ACHN (cell line): Measurements from ENCODE around the gene ALG11.
"Not testable (repeated sequence)": the region's sequence is repeated elsewhere in the genome, so short reads cannot be mapped to it uniquely, and the experiment has no call there.

ENCODE experiments used
- DNase-seq: peaks from one replicate; pipeline ENCODE4 v3.0.0-alpha.2; 2015
- in situ Hi-C: cut with HindIII; loops from 2 replicates; pipeline ENCODE4 v1.10.0; 2017; ENCODE audit warnings: low sequenced_read_pairs, low pct_ligation_motif_present, low pct_unique_long_range_greater_than_20kb

ALG11 gene

DNA sequence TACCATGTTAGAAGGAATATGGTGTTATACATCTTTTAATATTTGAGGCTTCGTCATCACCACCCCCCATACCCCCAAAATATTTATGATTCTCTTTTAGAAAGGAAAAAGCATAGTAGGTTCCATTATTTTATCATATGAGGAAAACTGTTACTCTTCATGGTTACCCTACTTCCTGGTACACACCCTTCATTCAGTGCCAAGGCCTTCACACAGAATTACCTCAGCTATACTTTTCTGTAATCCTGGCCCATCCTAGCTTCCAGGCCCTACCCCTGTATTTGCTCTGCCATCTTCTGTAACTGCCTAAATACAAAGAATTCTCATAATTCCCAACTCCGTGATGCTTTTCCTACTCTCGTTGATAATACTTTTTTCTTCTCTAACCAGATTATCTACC is 8.0 kb downstream of the ALG11 start:
- in situ Hi-C loops: no loop called here

DNA sequence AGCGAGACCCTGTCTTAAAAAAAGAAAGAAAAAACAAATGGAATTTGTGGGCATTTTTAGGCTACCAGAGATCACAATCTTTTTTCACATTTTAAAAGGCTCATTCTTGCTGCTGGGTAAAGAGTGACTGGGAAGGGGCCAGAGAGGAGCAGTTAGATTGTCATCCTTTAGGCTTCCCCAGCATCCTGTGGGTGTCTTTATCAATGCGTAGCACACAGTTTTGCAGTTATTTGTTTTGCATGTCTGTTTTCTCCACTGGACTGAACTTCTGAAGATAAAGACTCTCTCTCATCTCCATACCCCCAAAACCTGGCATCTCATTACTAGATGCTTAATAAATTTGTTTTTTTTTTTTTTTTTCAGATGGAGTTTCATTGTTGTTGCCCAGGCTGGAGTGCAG is 10.2 kb downstream of the ALG11 start:
- in situ Hi-C loops: no loop called here

More for the DNA sequence above, 8.0 kb downstream of the ALG11 start:
- DNase-seq: no peak

DNA sequence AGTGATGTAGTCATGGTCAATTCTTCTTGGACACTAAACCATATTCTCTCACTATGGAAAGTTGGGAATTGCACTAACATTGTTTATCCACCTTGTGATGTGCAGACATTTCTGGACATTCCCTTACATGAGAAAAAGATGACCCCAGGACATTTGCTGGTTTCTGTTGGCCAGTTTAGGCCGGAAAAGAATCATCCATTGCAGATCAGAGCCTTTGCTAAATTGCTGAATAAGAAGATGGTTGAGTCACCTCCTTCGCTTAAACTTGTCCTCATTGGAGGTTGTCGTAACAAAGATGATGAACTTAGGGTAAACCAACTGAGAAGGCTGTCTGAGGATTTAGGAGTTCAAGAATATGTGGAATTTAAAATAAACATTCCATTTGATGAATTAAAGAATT is 12.3 kb downstream of the ALG11 start, which contains the start of gene UTP14C:
Gene UTP14C, plus strand, starts transcription at position 211 of the 400 bp plus-strand sequence. CDS start 4,114 bp downstream, outside the sequence.
- in situ Hi-C loops: no loop called here
- DNase-seq: no peak

More for the DNA sequence above, 10.2 kb downstream of the ALG11 start:
- no peak for DNase-seq

DNA sequence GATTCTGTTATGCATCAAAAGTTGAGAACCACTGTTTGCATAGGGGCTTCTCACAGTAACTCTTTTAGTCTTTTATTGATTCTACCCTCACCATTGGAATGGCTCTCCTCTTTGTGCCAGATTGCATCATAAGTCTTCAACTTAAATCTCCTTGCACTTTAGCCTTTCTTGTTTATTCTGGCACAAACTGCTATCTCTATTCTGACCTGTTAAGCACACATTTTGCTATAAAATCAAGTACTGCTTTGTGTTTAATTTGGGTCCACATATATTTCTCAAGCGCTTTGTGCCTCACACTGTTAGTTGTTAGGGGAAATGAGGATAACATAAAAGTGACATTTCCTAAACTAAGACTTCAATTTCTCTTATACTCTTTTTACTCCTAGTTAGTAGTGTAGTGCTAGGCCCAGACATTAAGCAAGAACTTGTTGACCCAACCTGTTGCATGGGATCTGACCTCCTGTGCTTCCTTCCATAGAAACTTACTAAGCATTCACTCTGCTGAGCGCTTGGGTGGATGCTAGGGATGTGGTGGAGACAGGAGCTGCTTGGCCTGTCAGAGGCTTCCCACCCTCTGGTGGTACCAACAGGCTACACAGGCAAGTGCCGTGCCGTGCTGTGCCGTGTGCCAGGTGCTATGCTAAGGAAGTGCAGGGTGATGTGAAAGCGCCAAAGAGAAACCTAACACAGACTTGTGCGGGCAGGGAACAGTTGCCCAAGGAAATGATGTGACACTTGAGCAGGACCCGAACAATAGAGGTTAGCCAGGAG is 13.5 kb downstream of the ALG11 start:
- DNase-seq: no peak
- in situ Hi-C loops: no loop called here

DNA sequence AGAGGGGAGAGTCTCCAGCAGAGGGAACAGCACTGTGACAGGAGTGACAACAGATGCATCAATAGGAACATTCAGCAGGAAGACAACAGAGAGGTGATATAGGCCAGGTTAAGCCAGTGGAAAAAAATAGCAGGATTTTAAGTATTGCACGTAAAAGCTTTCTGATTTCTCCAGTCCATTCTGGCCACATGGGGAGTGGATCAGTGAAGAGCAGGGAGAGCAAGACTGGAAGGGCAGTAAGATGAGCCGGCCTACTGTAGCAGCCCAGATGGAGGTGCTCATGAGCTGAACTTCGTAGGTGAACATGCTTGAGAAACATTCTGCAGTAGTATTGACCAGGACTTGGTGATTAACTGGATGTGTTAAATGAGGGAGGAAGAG is 14.0 kb downstream of the ALG11 start:
- no peak for DNase-seq
- in situ Hi-C loops: no loop called here

DNA sequence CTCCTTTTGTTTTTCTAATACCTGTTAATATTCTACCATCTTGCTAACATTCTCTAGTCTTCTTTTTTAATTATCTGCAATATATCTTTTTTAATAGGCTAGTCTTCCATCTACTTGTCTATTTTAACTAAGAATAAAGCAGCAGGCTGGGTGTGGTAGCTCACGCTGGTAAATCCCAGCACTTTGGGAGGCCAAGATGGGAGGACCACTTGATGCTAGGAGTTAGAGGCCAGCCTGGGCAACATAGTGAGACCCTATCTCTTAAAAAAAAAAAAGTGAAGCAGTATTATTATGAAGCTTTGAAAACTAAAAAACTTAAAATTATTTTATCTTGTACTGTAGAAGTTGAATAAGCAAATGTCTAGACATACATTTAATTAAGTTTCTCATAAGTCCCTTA is 15.6 kb downstream of the ALG11 start:
- in situ Hi-C loops: no loop called here
- no peak for DNase-seq

DNA sequence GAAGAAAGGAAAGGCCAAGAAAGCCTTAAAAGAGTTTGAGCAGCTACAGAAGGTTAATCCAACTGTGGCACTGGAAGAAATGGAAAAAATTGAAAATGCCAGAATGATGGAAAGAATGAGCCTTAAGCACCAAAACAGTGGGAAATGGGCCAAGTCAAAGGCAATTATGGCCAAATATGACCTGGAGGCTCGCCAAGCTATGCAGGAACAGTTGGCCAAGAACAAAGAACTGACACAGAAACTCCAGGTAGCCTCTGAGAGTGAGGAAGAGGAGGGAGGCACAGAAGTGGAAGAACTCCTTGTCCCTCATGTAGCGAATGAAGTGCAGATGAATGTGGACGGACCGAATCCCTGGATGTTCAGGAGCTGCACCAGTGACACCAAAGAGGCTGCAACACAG is 17.4 kb downstream of the ALG11 start:
- no peak for DNase-seq
- in situ Hi-C loops: no loop called here

DNA sequence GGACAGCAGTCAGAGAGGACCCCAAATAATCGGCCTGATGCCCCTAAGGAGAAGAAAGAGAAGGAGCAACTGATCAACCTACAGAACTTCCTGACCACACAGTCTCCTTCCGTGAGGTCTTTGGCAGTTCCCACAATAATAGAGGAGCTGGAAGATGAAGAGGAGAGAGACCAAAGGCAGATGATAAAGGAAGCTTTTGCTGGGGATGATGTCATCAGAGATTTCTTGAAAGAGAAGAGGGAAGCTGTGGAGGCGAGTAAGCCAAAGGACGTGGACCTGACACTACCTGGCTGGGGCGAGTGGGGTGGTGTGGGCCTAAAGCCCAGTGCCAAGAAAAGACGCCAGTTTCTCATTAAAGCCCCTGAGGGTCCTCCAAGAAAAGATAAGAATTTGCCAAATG is 18.2 kb downstream of the ALG11 start:
- DNase-seq, in situ Hi-C loops: not testable (repeated sequence)

DNA sequence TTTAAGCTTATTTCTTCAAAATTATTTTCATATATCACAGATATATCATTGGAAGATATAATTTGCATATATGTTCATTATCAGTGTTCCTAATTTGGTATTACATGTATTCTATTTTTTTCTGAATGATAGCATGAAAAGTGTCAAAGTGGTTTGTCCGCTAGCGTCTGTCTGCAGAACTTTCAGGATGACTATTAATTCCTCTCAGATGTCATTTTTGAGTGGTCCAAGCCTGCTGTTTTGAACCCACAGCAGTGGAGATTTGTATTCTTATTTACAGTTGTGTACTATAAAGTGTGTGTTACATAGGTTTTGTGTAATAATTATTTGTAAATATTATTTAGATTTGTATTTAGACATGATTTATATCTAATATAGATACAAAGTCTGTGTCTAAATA is 20.8 kb downstream of the ALG11 start:
- no peak for DNase-seq
- in situ Hi-C loops: no loop called here

DNA sequence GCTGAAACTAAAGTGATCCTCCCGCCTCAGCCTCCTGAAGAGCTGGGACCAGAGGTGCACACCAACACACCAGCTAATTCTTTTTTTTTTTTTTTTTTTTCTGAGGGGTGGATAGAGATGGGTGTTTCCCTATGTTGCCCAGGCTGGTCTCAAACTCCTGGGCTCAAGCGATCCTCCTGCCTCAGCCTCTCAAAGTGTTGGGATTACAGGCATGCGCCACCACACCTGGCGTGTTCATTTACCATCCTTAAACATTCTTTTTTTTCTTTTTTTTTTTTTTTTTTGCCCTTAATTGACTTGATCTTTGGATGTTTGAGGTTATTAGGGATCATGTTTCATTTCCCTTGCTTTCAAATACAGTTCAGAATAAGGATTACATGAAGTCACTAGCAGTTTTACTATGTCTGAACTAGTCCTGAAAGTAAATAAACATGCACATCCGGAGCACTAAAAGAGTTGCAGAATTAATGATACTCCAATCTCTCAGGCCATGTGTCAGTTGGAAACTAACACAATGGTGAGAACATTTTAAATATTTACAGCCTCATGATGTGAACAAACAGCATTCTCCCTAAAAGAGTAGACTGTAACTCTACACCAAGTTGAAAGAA is 22.5 kb downstream of the ALG11 start:
- no peak for DNase-seq
- in situ Hi-C loops: no loop called here

DNA sequence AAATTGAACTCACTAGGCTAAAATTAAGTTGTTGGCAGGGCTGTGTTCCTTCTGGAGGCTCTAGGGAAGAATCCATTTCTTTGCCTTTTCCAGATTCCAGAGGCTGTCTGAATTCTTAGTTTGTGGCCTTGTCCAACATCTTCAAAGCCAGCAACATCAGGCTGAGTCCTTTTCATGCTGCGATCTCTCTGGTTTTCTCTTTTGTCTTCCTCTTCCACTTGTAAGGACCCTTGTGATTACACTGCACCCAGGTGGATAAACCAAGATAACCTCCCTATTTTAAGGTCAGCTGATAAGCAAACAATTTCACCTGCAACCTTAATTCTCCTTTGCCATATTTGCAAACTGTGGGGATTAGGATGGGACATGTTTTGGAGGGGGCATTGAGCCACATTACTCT is 23.8 kb downstream of the ALG11 start:
- no peak for DNase-seq
- in situ Hi-C loops: no loop called here

DNA sequence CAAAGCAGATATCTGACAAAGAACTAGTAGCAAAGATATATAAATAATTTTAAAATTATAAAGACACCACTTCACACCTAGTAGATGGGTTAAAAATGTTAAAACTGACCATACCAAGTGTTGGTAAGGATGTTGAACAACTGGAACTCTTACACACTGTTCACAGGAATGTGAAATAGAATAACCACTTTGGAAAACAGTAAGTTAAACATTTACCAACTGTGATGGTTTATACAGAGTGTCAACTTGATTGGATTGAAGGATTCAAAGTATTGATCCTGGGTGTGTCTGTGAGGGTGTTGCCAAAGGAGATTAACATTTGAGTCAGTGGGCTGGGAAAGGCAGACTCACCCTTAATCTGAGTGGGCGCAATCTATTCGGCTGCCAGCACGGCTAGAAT is 31.5 kb downstream of the ALG11 start:
- no peak for DNase-seq
- in situ Hi-C loops: no loop called here

DNA sequence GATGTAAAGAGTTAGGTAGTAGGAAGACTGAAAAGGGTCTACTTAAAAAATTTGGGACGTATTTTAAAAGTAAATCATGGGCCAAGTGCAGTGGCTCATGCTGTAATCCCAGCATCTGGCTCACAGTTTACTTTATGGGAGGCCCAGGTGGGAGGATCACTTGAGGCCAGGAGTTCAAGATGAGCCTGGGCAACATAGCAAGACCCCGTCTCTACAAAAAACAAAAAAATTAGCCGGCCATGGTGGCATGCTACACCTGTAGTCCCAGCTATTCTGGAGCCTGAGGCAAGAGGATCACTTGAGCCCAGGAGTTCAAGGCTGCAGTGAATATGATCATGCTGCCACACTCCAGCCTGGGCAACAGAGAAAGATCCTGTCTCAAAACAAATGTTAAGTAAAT is 35.3 kb downstream of the ALG11 start:
- in situ Hi-C loops: no loop called here
- DNase-seq: no peak

DNA sequence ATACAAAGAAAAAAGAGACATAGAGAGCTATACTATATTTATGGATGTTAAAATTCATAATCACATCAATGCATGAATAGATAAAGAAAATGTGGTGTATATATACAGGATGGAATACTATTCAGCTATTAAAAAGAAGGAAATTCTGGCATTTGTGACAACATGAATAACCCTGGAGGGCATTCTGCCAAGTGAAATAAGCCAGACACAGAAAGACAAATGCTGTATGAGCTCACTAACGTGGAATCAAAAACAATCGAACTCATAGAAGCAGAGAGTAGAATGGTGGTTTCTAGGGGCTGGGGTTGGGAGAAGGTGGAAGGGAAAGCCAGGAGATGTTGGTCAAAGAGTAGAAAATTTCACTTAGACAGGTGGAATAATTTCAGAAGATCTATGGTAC is 36.3 kb downstream of the ALG11 start:
- DNase-seq: no peak
- in situ Hi-C loops: no loop called here

DNA sequence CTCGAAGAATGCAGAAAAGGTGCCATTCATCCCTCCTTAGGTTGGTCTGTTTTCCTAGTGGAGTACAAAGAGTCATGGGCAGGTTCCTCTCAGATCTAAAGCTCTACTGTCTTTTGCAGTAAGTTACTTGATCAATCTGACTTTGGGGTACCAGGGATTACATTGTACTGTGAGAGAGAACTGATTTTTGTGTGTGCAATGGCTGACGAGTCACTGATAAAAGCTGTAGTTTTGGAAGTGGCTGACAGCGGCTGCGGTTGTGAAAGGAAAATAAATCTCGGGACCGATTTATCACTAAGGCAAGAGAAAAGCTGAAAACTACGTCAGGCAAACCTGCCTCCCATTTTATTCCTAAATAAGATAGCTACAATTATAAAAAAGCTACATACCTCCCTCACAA is 39.2 kb downstream of the ALG11 start:
- in situ Hi-C loops: no loop called here
- DNase-seq: no peak

DNA sequence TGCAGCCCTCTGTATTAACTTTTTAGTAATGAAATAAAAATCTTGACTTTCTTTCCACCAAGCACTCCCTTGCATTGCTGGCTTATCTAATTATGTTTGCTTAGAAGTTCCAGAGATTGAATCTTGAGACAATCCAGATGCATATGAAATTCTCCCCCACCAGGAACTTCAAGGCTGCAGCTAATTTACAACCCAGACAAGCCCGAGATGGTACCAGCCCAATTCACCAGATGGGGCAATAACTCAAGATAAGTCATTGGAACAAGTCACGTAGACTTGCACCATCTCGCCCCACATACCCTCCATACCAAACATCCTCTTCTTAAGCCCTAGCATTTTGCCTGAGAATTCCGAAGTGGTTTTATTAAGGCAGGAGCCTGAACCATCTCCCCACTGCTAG is 41.3 kb downstream of the ALG11 start:
- DNase-seq: no peak
- in situ Hi-C loops: no loop called here

DNA sequence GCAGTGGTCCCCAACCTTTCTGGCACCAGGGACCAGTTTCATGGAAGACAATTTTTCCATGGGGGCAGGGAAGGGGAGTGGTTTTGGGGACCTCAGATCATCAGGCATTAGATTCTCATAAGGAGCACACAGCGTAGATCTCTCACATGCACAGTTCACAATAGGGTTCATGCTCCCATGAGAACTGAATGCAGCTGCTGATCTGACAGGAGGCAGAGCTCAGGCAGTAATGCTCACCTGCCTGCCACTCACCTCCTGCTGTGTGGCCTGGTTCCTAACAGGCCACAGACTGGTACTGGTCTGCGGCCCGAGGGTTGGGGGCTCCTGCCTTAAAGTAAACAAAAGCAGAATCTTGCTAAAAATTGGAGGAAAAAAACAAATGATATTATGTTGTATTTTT is 48.9 kb downstream of the ALG11 start:
- in situ Hi-C loops, DNase-seq: not testable (repeated sequence)

DNA sequence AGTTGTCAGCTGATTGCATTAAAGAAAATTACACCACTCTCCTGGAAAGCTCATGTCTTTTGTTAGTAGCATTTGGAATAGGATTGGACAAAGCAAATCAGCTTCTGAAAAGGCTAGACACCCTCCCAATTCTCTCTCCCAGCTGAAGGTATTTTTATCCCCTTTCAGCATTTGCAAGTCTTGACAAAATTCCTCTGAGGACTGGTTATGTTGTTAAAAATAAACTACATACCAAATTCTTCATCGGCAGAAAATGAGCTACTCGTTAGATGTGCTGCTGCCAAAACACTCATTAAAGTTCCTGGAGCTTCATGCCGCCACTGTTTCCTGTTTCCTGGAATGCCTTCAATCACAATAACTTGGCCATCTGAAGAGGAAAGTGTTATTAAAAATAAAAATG is 49.4 kb downstream of the ALG11 start:
- in situ Hi-C loops: no loop called here
- DNase-seq: no peak

DNA sequence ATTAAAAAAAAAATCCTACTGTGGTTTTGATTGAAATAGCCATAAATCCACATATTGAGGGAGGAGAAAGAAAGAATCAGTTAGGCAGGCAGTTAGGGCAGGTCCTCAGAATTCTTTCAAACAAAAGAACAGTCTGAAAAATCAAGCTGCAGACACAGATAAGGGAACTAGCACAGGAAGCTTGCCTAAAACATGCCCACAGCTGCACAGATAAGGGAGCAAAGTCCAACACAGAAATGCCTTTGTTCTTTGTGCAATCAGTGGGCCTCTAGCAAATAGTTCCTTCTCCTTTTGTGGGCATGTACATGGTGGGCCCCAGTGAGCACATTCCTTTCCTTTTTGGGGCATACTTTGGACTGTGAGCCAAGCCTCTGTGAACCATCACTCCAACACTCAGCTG is 55.0 kb downstream of the ALG11 start:
- no peak for DNase-seq
- in situ Hi-C loops: no loop called here

DNA sequence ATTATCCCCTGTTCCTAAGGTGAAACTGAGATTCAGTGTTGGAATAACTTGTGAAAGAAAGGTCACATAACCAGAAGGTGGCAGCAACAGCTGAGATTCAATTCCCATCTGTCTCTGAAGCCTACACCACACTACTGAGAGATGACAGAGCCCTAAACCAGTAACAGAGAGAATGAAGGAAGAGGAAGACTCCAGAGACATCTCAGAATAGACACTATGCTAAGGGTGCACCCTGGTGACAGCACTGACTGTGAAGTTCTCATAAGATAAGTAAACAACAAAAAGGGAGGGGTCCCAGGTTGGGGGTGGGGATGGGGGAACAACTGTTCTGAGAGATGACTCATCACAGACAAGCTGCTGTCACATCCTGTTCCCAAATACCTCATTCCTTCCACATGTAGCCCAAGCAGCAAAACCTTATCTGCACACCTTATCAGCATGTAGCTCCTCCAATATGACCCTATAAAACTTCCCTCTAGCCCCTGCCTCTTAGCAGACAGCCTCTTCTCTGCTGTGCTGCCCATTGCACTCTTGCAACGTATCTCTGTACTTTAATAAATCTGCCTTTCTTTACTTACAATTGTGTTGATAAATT is 58.8 kb downstream of the ALG11 start:
- no peak for DNase-seq
- in situ Hi-C loops: no loop called here
